Activated CD4-positive, alpha-beta T cell treated with anti-CD3 and anti-CD28 coated beads, Interleukin-2, amount 50 U/mL, for 16 hours (primary cell): ENCODE data around the gene FREM1.

Experiments
- DNase-seq: peaks from one replicate; pipeline ENCODE4 v3.0.0-alpha.2; 2020

Gene FREM1

GRCh38 chr9:14752871-14753270 is 157.4 kb downstream of the FREM1 start:
- no peak for DNase-seq

- DNase-seq = no peak
Measured at GRCh38 chr9:14752271-14752670, 158.0 kb downstream of the FREM1 start.

- no peak for DNase-seq
Measured at GRCh38 chr9:14750821-14751220, 159.4 kb downstream of the FREM1 start.

- no peak for DNase-seq
Measured at GRCh38 chr9:14749741-14750211, 160.5 kb downstream of the FREM1 start.

- no peak for DNase-seq
Measured at GRCh38 chr9:14748373-14748772, 161.9 kb downstream of the FREM1 start.

GRCh38 chr9:14747111-14747510 is 163.1 kb downstream of the FREM1 start:
- no peak for DNase-seq

- no peak for DNase-seq
Measured at GRCh38 chr9:14746626-14747025, 163.6 kb downstream of the FREM1 start.

GRCh38 chr9:14744768-14745167 is 165.5 kb downstream of the FREM1 start:
- no peak for DNase-seq

GRCh38 chr9:14741369-14741768 is 168.9 kb downstream of the FREM1 start:
- DNase-seq = no peak

- DNase-seq = no peak
Measured at GRCh38 chr9:14733133-14733532, 177.1 kb downstream of the FREM1 start.

- no peak for DNase-seq
Measured at GRCh38 chr9:14731294-14731981, 178.8 kb downstream of the FREM1 start.

- DNase-seq = no peak
Measured at GRCh38 chr9:14730461-14730898, 179.7 kb downstream of the FREM1 start.

- DNase-seq = no peak
Measured at GRCh38 chr9:14723301-14723700, 186.9 kb downstream of the FREM1 start.

- no peak for DNase-seq
Measured at GRCh38 chr9:14722391-14723035, 187.7 kb downstream of the FREM1 start, which contains the start of gene CER1. TSS of gene CER1 (minus strand) at chr9:14722733. CDS start at chr9:14722672, 61 bp downstream.

- no peak for DNase-seq
Measured at GRCh38 chr9:14719231-14719923, 190.9 kb downstream of the FREM1 start.

GRCh38 chr9:14715102-14715501 is 195.1 kb downstream of the FREM1 start:
- DNase-seq = no peak

- no peak for DNase-seq
Measured at GRCh38 chr9:14713187-14713767, 197.0 kb downstream of the FREM1 start.

GRCh38 chr9:14710804-14711203 is 199.4 kb downstream of the FREM1 start:
- DNase-seq = no peak

GRCh38 chr9:14706530-14707140 is 203.6 kb downstream of the FREM1 start:
- DNase-seq = no peak

GRCh38 chr9:14705079-14705478 is 205.1 kb downstream of the FREM1 start:
- DNase-seq = no peak

- no peak for DNase-seq
Measured at GRCh38 chr9:14704281-14704680, 205.9 kb downstream of the FREM1 start.

GRCh38 chr9:14702200-14702720 is 208.0 kb downstream of the FREM1 start:
- DNase-seq = no peak
